ENCODE results near the gene SMIM1.

The SMIM1 gene

GRCh38 chr1:3731583-3732433, 40.7 kb upstream of the SMIM1 start:
- Histone ChIP-seq H3K36me3 (ENCODE audit: low read depth) (peaks cover 5% of the 10 kb centered on the region; the same call in 1 of the 2 replicates), H3K4me1 (ENCODE audit: insufficient read depth, poor library complexity, severe bottlenecking) (no peaks in the 10 kb centered on the region), H3K27ac (ENCODE audit: poor library complexity, severe bottlenecking) (no peak overlapping the region), H3K27me3 (ENCODE audit: insufficient read depth, poor library complexity, severe bottlenecking) (no peaks in the 10 kb centered on the region), H3K9me3 (ENCODE audit: severe bottlenecking) (no peaks in the 10 kb centered on the region), H3K4me3 (ENCODE audit: severe bottlenecking) (no peak overlapping the region)
- TF ChIP-seq, protein P1, sequence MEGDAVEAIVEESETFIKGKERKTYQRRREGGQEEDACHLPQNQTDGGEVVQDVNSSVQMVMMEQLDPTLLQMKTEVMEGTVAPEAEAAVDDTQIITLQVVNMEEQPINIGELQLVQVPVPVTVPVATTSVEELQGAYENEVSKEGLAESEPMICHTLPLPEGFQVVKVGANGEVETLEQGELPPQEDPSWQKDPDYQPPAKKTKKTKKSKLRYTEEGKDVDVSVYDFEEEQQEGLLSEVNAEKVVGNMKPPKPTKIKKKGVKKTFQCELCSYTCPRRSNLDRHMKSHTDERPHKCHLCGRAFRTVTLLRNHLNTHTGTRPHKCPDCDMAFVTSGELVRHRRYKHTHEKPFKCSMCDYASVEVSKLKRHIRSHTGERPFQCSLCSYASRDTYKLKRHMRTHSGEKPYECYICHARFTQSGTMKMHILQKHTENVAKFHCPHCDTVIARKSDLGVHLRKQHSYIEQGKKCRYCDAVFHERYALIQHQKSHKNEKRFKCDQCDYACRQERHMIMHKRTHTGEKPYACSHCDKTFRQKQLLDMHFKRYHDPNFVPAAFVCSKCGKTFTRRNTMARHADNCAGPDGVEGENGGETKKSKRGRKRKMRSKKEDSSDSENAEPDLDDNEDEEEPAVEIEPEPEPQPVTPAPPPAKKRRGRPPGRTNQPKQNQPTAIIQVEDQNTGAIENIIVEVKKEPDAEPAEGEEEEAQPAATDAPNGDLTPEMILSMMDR (IDR thresholded peaks at IDR 0.05; ENCODE audit: poor library complexity, severe bottlenecking) = no peak
- no peak for ATAC-seq (ENCODE audit: low read depth)
- no peak for DNase-seq (ENCODE audit: low spot score)

- Histone ChIP-seq H3K4me3 (ENCODE audit: severe bottlenecking) (no peak overlapping the region), H3K4me1 (ENCODE audit: insufficient read depth, poor library complexity, severe bottlenecking) (no peaks in the 10 kb centered on the region), H3K36me3 (ENCODE audit: low read depth) (peaks cover 12% of the 10 kb centered on the region), H3K27me3 (ENCODE audit: insufficient read depth, poor library complexity, severe bottlenecking) (no peaks in the 10 kb centered on the region), H3K27ac (ENCODE audit: poor library complexity, severe bottlenecking) (no peak overlapping the region), H3K9me3 (ENCODE audit: severe bottlenecking) (no peaks in the 10 kb centered on the region)
- ATAC-seq (ENCODE audit: low read depth) (no peak), DNase-seq (ENCODE audit: low spot score) (no peak)
- TF ChIP-seq, protein P1 (IDR thresholded peaks at IDR 0.05; ENCODE audit: poor library complexity, severe bottlenecking) = no peak
Measured at GRCh38 chr1:3732434-3733093, 40.0 kb upstream of the SMIM1 start.

DNA sequence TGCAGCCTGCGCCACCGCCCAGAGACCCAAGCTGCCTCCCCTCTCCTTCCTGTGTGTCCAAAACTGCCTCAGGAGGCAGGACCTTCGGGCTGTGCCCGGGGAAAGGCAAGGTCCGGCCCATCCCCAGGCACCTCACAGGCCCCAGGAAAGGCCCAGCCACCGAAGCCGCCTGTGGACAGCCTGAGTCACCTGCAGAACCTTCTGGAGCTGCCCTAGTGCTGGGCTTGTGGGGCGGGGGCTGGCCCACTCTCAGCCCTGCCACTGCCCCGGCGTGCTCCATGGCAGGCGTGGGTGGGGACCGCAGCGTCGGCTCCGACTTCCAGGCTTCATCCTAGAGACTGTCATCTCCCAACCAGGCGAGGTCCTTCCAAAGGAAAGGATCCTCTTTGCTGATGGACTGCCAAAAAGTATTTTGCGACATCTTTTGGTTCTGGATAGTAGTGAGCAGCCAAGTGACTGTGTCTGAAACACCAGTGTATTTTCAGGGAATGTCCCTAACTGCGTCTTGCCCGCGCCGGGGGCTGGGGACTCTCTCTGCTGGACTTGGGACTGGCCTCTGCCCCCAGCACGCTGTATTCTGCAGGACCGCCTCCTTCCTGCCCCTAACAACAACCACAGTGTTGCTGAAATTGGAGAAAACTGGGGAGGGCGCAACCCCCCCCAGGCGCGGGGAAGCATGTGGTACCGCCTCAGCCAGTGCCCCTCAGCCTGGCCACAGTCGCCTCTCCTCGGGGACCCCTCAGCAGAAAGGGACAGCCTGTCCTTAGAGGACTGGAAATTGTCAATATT, 39.3 kb upstream of the SMIM1 start:
- ATAC-seq (ENCODE audit: low read depth) (no peak), DNase-seq (ENCODE audit: low spot score) (no peak)
- Histone ChIP-seq H3K36me3 (ENCODE audit: low read depth) (peaks cover 20% of the 10 kb centered on the region), H3K27ac (ENCODE audit: poor library complexity, severe bottlenecking) (no peak overlapping the region), H3K27me3 (ENCODE audit: insufficient read depth, poor library complexity, severe bottlenecking) (no peaks in the 10 kb centered on the region), H3K4me1 (ENCODE audit: insufficient read depth, poor library complexity, severe bottlenecking) (no peaks in the 10 kb centered on the region), H3K9me3 (ENCODE audit: severe bottlenecking) (no peaks in the 10 kb centered on the region), H3K4me3 (ENCODE audit: severe bottlenecking) (no peak overlapping the region)
- TF ChIP-seq, protein P1 (IDR thresholded peaks at IDR 0.05; ENCODE audit: poor library complexity, severe bottlenecking) = no peak

- TF ChIP-seq, protein P1 (IDR thresholded peaks at IDR 0.05; ENCODE audit: poor library complexity, severe bottlenecking) = no peak
- H3K9me3 ChIP-seq (ENCODE audit: severe bottlenecking) = no peaks in the 10 kb centered on the region
Measured at GRCh38 chr1:3733883-3734589, 38.5 kb upstream of the SMIM1 start.

More at GRCh38 chr1:3733883-3734589, 38.5 kb upstream of the SMIM1 start:
- ATAC-seq (ENCODE audit: low read depth) (no peak), DNase-seq (ENCODE audit: low spot score) (peak; percentile 50)
- Histone ChIP-seq H3K36me3 (ENCODE audit: low read depth) (peaks cover 27% of the 10 kb centered on the region), H3K27me3 (ENCODE audit: insufficient read depth, poor library complexity, severe bottlenecking) (no peaks in the 10 kb centered on the region), H3K27ac (ENCODE audit: poor library complexity, severe bottlenecking) (no peak overlapping the region), H3K4me3 (ENCODE audit: severe bottlenecking) (no peak overlapping the region), H3K4me1 (ENCODE audit: insufficient read depth, poor library complexity, severe bottlenecking) (no peaks in the 10 kb centered on the region)

Measured in RWPE2 (cell line).